ENCODE data around the gene ETF1. TPM values are rescaled to one million over a fixed set of nuclear protein-coding genes. Genes with fewer than 3 reads are reported as not detected.
A peak's percentile ranks its signal among the peaks of the same experiment; 100 is the strongest.

The ETF1 gene
- total RNA-seq, 2 experiments from 2014 or later = 140 to 156 TPM

DNA sequence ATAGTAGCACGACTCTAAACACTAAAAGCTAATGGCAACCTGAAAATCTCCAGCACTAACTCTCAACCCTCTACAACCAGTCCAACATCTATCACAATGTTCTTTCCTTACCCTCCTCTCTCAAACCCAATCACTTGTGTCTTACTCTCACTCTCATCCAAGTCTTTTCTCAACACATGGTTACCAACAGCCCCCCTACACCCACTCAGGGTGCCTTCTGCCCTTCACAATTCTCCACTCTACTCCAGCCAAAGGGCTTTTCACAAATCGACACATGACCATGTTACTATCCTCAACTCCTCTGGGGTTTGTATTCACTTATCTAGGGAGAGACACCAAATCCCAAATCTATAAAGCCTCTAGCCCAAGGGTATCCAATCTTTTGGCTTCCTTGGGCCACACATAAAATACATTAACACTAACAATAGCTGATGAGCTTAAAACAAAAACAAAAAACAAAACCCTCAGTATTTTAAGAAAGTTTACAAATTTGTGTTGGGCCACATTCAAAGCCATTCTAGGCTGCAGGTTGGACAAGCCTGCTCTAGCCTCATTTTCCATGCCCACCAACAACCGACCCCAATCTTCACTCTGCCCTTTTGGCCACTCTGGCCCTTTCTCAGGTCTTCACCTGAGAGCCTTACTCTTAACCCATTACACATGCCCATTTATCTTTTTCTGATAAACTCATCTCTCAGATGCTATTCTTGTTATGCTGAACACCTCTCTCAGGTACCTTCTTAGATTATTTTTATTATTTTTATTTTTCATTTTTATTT lies 20.5 kb upstream of the ETF1 start:
- no peak for ATAC-seq
- no peaks in the 10 kb centered on the region for H3K27me3 Mint-ChIP-seq
- ChIA-PET POLR2A (no interaction called here), CTCF (interaction anchor here (0.6 kb wide), 1 partner anchor 211 kb away, joined by 3 read pairs; the partner anchor contains the start of gene KDM3B)
- H3K4me1 Mint-ChIP-seq = peaks cover 54% of the 10 kb centered on the region
- peak overlapping the region; percentile 56 for H3K27ac Mint-ChIP-seq
- no peak overlapping the region for H3K4me3 Mint-ChIP-seq
- no peak for DNase-seq
- no peaks in the 10 kb centered on the region for H3K9me3 Mint-ChIP-seq (ENCODE audit: low read depth)
- peaks cover 86% of the 10 kb centered on the region for H3K36me3 Mint-ChIP-seq (ENCODE audit: low read depth)
- intact Hi-C loops (cut with DNase I, micrococcal nuclease) = no loop called here

- intact Hi-C loops (cut with DNase I, micrococcal nuclease) = no loop called here
- Mint-ChIP-seq H3K4me3 (no peak overlapping the region), H3K9me3 (ENCODE audit: low read depth) (no peaks in the 10 kb centered on the region), H3K4me1 (peaks cover 32% of the 10 kb centered on the region), H3K27ac (no peak overlapping the region), H3K27me3 (no peaks in the 10 kb centered on the region), H3K36me3 (ENCODE audit: low read depth) (peaks cover 85% of the 10 kb centered on the region)
- CTCF ChIA-PET = interaction anchor here (0.7 kb wide), 1 partner anchor 92 kb away, joined by 3 read pairs; no protein-coding TSS in a partner anchor
- DNase-seq (no peak), ATAC-seq (no peak)
- POLR2A ChIA-PET = no interaction called here
Observed at GRCh38 chr5:138560971-138561370, 17.9 kb upstream of the ETF1 start.

GRCh38 chr5:138559937-138560336 lies 16.9 kb upstream of the ETF1 start:
- ATAC-seq = no peak
- H3K36me3 Mint-ChIP-seq (ENCODE audit: low read depth) = peaks cover 79% of the 10 kb centered on the region
- CTCF ChIA-PET = interaction anchor here (0.8 kb wide), 1 partner anchor 12 kb away, joined by 3 read pairs; no protein-coding TSS in a partner anchor
- POLR2A ChIA-PET = no interaction called here
- no peak for DNase-seq
- intact Hi-C loops (cut with DNase I, micrococcal nuclease) = loop anchor here in 1 of 2 experiments (5.0 kb wide), 1 partner anchor 762 kb away; no protein-coding TSS in a partner anchor
- H3K9me3 Mint-ChIP-seq (ENCODE audit: low read depth) = no peaks in the 10 kb centered on the region
- no peaks in the 10 kb centered on the region for H3K27me3 Mint-ChIP-seq
- no peak overlapping the region for H3K27ac Mint-ChIP-seq
- H3K4me1 Mint-ChIP-seq = peaks cover 28% of the 10 kb centered on the region
- H3K4me3 Mint-ChIP-seq = no peak overlapping the region

DNA sequence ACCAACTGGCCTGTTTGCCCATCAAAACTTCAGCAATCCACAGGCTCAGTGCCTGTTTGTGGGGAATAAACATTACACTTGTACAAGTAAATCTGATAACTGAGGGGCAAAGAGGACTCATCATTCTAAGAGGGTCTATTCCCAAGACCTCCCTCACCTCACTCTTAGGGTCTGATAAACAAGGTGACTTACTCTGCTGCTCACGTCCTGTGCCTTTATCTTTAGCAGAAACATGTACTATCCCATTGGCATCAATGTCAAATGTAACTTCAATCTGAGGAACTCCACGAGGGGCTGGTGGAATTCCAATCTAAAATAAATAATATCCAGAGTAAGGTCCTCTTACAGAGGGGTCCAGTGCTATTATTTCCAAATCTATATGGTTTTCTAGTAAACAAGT lies 14.6 kb upstream of the ETF1 start:
- Mint-ChIP-seq H3K27me3 (no peaks in the 10 kb centered on the region), H3K9me3 (ENCODE audit: low read depth) (no peaks in the 10 kb centered on the region), H3K27ac (no peak overlapping the region), H3K36me3 (ENCODE audit: low read depth) (peaks cover 78% of the 10 kb centered on the region), H3K4me3 (no peak overlapping the region), H3K4me1 (peaks cover 16% of the 10 kb centered on the region)
- POLR2A ChIA-PET = no interaction called here
- intact Hi-C loops (cut with DNase I, micrococcal nuclease) = loop anchor here in 1 of 2 experiments (5.0 kb wide), 1 partner anchor 765 kb away; no protein-coding TSS in a partner anchor
- DNase-seq (no peak), ATAC-seq (no peak)
- CTCF ChIA-PET = no interaction called here

DNA sequence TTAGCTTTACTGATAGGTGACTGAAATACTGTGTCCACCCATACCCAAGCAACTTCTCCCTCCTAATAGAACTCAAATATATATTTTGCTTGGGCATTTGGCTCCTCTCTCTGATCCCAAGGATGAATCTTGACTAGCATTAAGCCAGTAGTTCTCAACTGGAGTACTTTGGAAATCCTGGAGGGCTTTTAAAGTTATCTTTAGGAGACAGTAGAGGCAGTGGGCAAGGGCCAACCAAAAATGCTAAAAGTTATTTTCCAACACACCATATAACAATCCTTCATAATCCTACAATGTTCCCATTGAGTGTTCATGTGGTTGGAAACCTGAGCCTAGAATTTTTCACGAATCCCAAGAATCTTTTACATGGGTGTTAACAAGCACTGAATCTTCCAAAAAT lies 11.1 kb upstream of the ETF1 start:
- CTCF ChIA-PET = interaction anchor here (1.6 to 1.7 kb wide), 2 partner anchors 11 to 50 kb away, joined by 3 to 9 read pairs; partner anchors contain the start of gene ETF1

DNA sequence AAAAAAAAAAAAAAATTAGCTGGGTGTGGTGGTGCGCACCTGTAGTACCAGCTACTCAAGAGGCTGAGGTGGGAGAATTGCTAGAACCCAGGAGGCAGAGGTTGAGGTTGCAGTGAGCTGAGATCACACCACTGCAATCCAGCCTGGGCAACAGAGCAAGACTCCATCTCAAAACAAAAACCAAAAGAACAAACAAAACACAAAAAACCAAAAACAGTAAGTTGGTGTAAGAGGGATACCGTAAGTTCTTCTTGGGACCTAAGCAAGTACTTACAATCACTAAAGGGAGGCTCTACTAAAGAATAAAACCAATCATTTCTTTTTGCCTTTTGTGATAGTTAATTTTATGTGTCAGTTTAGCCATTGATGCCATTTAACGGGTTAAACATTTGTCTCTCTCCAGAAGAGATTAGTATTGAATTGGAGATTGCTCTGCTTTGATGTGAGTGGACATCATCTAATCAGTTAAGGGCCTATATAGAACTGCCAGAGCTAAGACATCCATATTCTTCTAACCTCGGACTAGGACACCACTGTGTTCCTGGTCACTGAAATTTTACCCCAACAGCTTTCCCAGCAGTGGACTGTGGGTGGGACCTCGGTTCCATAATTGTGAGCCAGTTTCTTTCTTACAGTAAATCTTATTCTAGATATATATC lies 10.5 kb upstream of the ETF1 start:
- Mint-ChIP-seq H3K9me3 (ENCODE audit: low read depth) (no peaks in the 10 kb centered on the region), H3K36me3 (ENCODE audit: low read depth) (peaks cover 48% of the 10 kb centered on the region), H3K27ac (peak overlapping the region; percentile 25), H3K4me3 (no peak overlapping the region), H3K27me3 (no peaks in the 10 kb centered on the region), H3K4me1 (peaks cover 7% of the 10 kb centered on the region)
- ChIA-PET CTCF (interaction anchor here (0.7 to 1.7 kb wide), 4 partner anchors 11 to 55 kb away, joined by 3 to 9 read pairs (median 4); partner anchors contain the start of gene ETF1), POLR2A (interaction anchor here (0.6 to 1.6 kb wide), 3 partner anchors 10 to 778 kb away, joined by 3 to 5 read pairs (median 4); partner anchors contain the start of gene ETF1)
- ATAC-seq = no peak
- DNase-seq = no peak
- intact Hi-C loops (cut with DNase I, micrococcal nuclease) = loop anchor here in 1 of 2 experiments (2.0 kb wide), 1 partner anchor 15 kb away; no protein-coding TSS in a partner anchor

More for the DNA sequence above, 11.1 kb upstream of the ETF1 start:
- Mint-ChIP-seq H3K36me3 (ENCODE audit: low read depth) (peaks cover 54% of the 10 kb centered on the region), H3K9me3 (ENCODE audit: low read depth) (no peaks in the 10 kb centered on the region), H3K27ac (peak overlapping the region; percentile 25), H3K4me3 (no peak overlapping the region), H3K27me3 (no peaks in the 10 kb centered on the region), H3K4me1 (peaks cover 7% of the 10 kb centered on the region)
- ATAC-seq (no peak), DNase-seq (no peak)
- POLR2A ChIA-PET = no interaction called here
- intact Hi-C loops (cut with DNase I, micrococcal nuclease) = loop anchor here in 1 of 2 experiments (2.0 kb wide), 1 partner anchor 15 kb away; no protein-coding TSS in a partner anchor

- DNase-seq (no peak), ATAC-seq (no peak)
- H3K36me3 Mint-ChIP-seq (ENCODE audit: low read depth) = peaks cover 40% of the 10 kb centered on the region
- intact Hi-C loops (cut with DNase I, micrococcal nuclease) = no loop called here
- ChIA-PET POLR2A (interaction anchor here (0.6 to 1.6 kb wide), 3 partner anchors 9 to 779 kb away, joined by 3 to 5 read pairs (median 4); partner anchors contain the start of gene ETF1), CTCF (interaction anchor here (0.6 to 1.7 kb wide), 5 partner anchors 10 to 54 kb away, joined by 3 to 9 read pairs (median 4); partner anchors contain the start of gene ETF1)
- no peaks in the 10 kb centered on the region for H3K27me3 Mint-ChIP-seq
- no peaks in the 10 kb centered on the region for H3K9me3 Mint-ChIP-seq (ENCODE audit: low read depth)
- H3K27ac Mint-ChIP-seq = no peak overlapping the region
- no peak overlapping the region for H3K4me3 Mint-ChIP-seq
- peaks cover 15% of the 10 kb centered on the region for H3K4me1 Mint-ChIP-seq
Observed at GRCh38 chr5:138552657-138553056, 9.6 kb upstream of the ETF1 start.

DNA sequence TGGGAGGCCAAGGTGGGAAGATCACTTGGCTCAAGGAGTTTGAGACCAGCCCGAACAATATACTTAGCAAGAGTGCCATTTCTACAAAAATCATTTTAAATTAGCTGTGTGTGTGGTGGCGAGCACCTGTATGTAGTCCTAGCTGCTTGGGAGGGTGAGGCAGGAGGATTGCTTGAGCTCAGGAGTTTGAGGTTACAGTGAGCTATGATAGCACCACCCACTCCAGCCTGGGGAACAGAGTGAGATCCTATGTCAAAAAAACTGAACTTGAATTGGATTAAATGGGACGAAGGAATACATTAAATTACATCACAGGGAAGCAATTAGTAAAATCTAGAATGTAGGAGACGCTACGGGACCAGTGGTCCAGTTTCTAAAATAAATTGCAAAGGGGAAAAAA lies 6.4 kb upstream of the ETF1 start:
- H3K4me3 Mint-ChIP-seq = no peak overlapping the region
- H3K27ac Mint-ChIP-seq = no peak overlapping the region
- H3K4me1 Mint-ChIP-seq = peaks cover 38% of the 10 kb centered on the region
- no peak for DNase-seq
- CTCF ChIA-PET = interaction anchor here (0.7 to 3.9 kb wide), 11 partner anchors 9 to 519 kb away, joined by 3 to 19 read pairs (median 6); partner anchors contain the start of genes EGR1 and HSPA9
- POLR2A ChIA-PET = no interaction called here
- intact Hi-C loops (cut with DNase I, micrococcal nuclease) = loop anchor here in 1 of 2 experiments (2.0 kb wide), 1 partner anchor 17 kb away; no protein-coding TSS in a partner anchor
- no peak for ATAC-seq
- peaks cover 27% of the 10 kb centered on the region for H3K36me3 Mint-ChIP-seq (ENCODE audit: low read depth)
- H3K9me3 Mint-ChIP-seq (ENCODE audit: low read depth) = no peaks in the 10 kb centered on the region
- H3K27me3 Mint-ChIP-seq = no peaks in the 10 kb centered on the region

- ChIA-PET POLR2A (interaction anchor here (0.7 kb wide), 1 partner anchor 64 kb away, joined by 3 read pairs; no protein-coding TSS in a partner anchor), CTCF (interaction anchor here (0.6 to 3.9 kb wide), 4 partner anchors 10 to 1559 kb away, joined by 3 to 19 read pairs (median 6); no protein-coding TSS in a partner anchor)
- intact Hi-C loops (cut with DNase I, micrococcal nuclease) = no loop called here
- Mint-ChIP-seq H3K4me1 (peaks cover 48% of the 10 kb centered on the region), H3K4me3 (peak overlapping the region; percentile 21), H3K27me3 (no peaks in the 10 kb centered on the region), H3K36me3 (ENCODE audit: low read depth) (peaks cover 36% of the 10 kb centered on the region), H3K9me3 (ENCODE audit: low read depth) (no peaks in the 10 kb centered on the region), H3K27ac (no peak overlapping the region)
- ATAC-seq (no peak), DNase-seq (no peak)
Observed at GRCh38 chr5:138545919-138546562, 3.0 kb upstream of the ETF1 start.

GRCh38 chr5:138544181-138545134 lies 1.4 kb upstream of the ETF1 start:
- DNase-seq = peak; percentile 32
- no peaks in the 10 kb centered on the region for H3K9me3 Mint-ChIP-seq (ENCODE audit: low read depth)
- no peaks in the 10 kb centered on the region for H3K27me3 Mint-ChIP-seq
- ATAC-seq = no peak
- intact Hi-C loops (cut with DNase I, micrococcal nuclease) = no loop called here
- H3K4me1 Mint-ChIP-seq = peaks cover 62% of the 10 kb centered on the region
- H3K27ac Mint-ChIP-seq = peak overlapping the region; percentile 100
- ChIA-PET CTCF (interaction anchor here (0.5 to 3.2 kb wide), 9 partner anchors 9 to 1009 kb away, joined by 3 to 9 read pairs (median 3); partner anchors contain the start of gene HSPA9), POLR2A (interaction anchor here (0.6 to 2.6 kb wide), 9 partner anchors 8 to 203 kb away, joined by 3 to 33 read pairs (median 5); partner anchors contain the start of genes EGR1, HSPA9 and KDM3B)
- peaks cover 50% of the 10 kb centered on the region for H3K36me3 Mint-ChIP-seq (ENCODE audit: low read depth)
- peak overlapping the region; percentile 100 for H3K4me3 Mint-ChIP-seq
